Osteocyte (in vitro differentiated cells): ENCODE data around the gene CEP70. TPM values are rescaled to one million over a fixed set of nuclear protein-coding genes. Genes with fewer than 3 reads are reported as not detected.

Source experiments
- DNase-seq: peaks from one replicate; pipeline ENCODE4 v3.0.0; 2021; ENCODE audit warnings: mixed read lengths; ENCODE audit not compliant: unreplicated experiment; ENCODE audit errors: extremely low spot score
- H3K27ac Mint-ChIP-seq: one replicate; pipeline ENCODE4 v1.8.0; 2021; ENCODE audit warnings: mild to moderate bottlenecking, mixed read lengths; ENCODE audit not compliant: unreplicated experiment
- H3K27me3 Mint-ChIP-seq: one replicate; pipeline ENCODE4 v1.8.0; 2021; ENCODE audit warnings: mixed read lengths; ENCODE audit not compliant: unreplicated experiment
- H3K36me3 Mint-ChIP-seq: one replicate; pipeline ENCODE4 v1.8.0; 2021; ENCODE audit warnings: mixed read lengths; ENCODE audit not compliant: unreplicated experiment
- H3K4me1 Mint-ChIP-seq: one replicate; pipeline ENCODE4 v1.8.0; 2021; ENCODE audit warnings: mixed read lengths; ENCODE audit not compliant: unreplicated experiment
- H3K4me3 Mint-ChIP-seq: one replicate; pipeline ENCODE4 v1.8.0; 2021; ENCODE audit warnings: mild to moderate bottlenecking, moderate library complexity, mixed read lengths; ENCODE audit not compliant: unreplicated experiment
- H3K9me3 Mint-ChIP-seq: one replicate; pipeline ENCODE4 v1.8.0; 2021; ENCODE audit warnings: mixed read lengths; ENCODE audit not compliant: unreplicated experiment
- CTCF ChIP-seq: fragments of 200-600 bp; sonication (generic); IDR thresholded peaks from 2 replicates; pipeline ENCODE4 v1.5.0; 2021; ENCODE audit warnings: antibody characterized with exemption, mild to moderate bottlenecking, moderate library complexity
- total RNA-seq: library from RNA; stranded (reverse); gene quantifications from 2 replicates; pipeline ENCODE4 v1.2.1, GENCODE V29; 2021

CEP70 gene
- total RNA-seq, 1 donor from 2014 or later, result 16.0 TPM

DNA sequence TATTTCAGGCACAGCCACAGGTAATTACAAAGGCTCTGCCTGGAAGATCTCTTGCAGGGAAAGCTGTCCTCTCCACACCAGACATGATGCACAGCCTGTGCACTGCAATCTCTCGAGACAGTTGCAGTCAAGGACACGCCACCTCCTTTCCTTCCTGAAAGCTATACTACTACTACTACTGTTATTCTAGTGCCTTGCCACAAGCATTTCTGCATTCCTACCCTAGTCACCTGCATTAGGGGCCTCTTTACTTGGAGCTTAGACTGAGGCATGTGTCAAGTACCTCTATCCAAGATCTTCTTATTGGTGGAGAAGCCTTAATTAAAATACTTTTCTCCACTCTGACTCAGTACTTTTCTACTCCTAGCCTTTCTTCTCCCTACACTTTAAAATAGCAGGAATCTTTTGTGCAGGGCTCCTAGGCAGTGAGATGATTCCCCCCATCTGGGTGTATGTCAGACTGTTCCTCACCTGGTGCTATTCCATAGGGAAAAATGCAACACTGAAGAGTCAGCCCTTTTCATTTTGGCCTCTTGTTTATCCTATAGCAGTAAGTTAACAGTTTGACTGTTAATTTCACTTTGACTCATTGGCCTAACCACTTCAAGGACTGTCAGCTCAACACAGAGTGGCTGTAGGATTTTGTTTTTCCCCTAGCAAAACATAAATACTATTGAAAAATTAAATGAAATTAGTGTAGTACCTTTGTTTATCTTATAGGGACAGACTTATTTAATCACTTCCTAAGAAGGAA is 80.8 kb downstream of the CEP70 start:
- H3K9me3 Mint-ChIP-seq, result no peaks in the 10 kb centered on the region

DNA sequence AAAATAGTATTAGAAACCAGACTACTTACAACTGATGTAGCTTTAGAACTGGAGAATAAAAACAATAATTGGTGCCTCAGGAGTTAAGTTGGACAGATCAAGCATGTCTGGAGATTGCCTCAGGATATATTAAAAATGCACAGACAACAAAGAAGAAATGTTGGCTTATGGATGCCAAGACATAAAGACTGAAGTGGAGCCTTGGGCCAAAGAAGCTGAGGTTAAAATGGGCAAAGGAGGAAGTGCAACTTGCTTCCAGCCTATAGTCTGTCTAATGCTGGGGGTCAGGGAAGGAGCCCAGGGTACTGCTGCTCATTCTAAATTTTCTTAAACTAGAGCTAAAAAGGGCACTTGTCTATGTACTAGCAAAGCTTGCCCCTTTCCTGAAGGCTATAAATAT is 82.1 kb downstream of the CEP70 start:
- TF ChIP-seq CTCF, result no peak

More for the DNA sequence above, 80.8 kb downstream of the CEP70 start:
- Mint-ChIP-seq H3K4me3 (no peak overlapping the region), H3K27me3 (no peaks in the 10 kb centered on the region), H3K4me1 (peaks cover 4% of the 10 kb centered on the region), H3K27ac (no peak overlapping the region), H3K36me3 (peaks cover 10% of the 10 kb centered on the region)
- no peak for DNase-seq
- TF ChIP-seq CTCF, result no peak

DNA sequence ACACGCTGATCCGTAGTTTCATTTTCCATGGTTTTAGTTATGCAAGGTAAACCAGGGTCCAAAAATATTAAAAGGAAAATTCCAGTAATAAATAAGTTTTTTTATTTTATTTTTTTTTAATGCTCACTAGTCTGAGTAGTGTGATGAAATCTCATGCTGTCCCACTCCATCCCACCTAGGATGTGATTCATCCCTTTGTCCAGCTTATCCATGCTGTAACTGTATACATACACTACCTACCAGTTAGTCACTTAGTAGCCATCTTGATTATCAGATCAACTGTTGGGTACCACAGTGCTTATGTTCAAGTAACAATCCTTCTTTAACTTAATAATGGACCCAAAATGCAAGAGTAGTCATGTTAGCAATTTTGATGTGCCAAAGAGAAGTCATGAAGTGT is 84.5 kb downstream of the CEP70 start:
- DNase-seq, result no peak
- Mint-ChIP-seq H3K27ac (no peak overlapping the region), H3K4me1 (peaks cover 4% of the 10 kb centered on the region), H3K36me3 (peaks cover 1% of the 10 kb centered on the region), H3K4me3 (no peak overlapping the region), H3K27me3 (no peaks in the 10 kb centered on the region), H3K9me3 (no peaks in the 10 kb centered on the region)
- TF ChIP-seq CTCF, result no peak

More for the DNA sequence above, 82.1 kb downstream of the CEP70 start:
- no peak overlapping the region for H3K4me3 Mint-ChIP-seq
- no peak overlapping the region for H3K27ac Mint-ChIP-seq
- no peaks in the 10 kb centered on the region for H3K9me3 Mint-ChIP-seq
- peaks cover 4% of the 10 kb centered on the region for H3K4me1 Mint-ChIP-seq
- no peak for DNase-seq
- H3K27me3 Mint-ChIP-seq, result no peaks in the 10 kb centered on the region
- peaks cover 5% of the 10 kb centered on the region for H3K36me3 Mint-ChIP-seq

GRCh38 chr3:138507524-138507923 is 86.5 kb downstream of the CEP70 start:
- no peak for TF ChIP-seq CTCF
- DNase-seq, result no peak
- no peak overlapping the region for H3K4me3 Mint-ChIP-seq
- H3K27ac Mint-ChIP-seq, result no peak overlapping the region
- H3K27me3 Mint-ChIP-seq, result no peaks in the 10 kb centered on the region
- H3K9me3 Mint-ChIP-seq, result no peaks in the 10 kb centered on the region
- peaks cover 4% of the 10 kb centered on the region for H3K4me1 Mint-ChIP-seq
- peaks cover 5% of the 10 kb centered on the region for H3K36me3 Mint-ChIP-seq

DNA sequence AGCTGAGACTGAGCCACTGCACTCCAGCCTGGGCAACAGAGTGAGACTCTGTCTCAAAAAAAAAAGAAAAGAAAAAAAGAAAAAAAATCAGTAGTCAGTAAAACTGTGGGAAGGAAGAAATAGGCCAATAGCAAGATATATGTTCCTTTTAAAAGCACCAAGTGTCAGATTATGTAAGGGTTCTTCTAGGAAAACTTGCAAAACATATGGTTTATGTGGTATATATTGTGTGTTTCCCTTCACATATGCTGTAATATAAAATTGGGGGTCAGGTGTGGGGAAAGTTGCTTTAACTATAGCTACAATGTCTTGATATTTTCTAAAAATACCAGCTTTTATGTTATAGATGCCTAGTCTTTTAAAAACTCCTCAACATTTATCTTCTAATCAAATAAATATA is 95.1 kb downstream of the CEP70 start:
- Mint-ChIP-seq H3K9me3 (no peaks in the 10 kb centered on the region), H3K27me3 (no peaks in the 10 kb centered on the region), H3K36me3 (peaks cover 5% of the 10 kb centered on the region), H3K4me3 (no peak overlapping the region), H3K4me1 (peaks cover 5% of the 10 kb centered on the region), H3K27ac (no peak overlapping the region)
- TF ChIP-seq CTCF, result no peak
- DNase-seq, result no peak
